ENCODE results near the gene MYH13.

Gene MYH13

GRCh38 chr17:10372906-10373305 is at the start of gene MYH13:
Gene MYH13 (minus strand): TSS chr17:10373006. CDS start chr17:10364530, 8,476 bp downstream.
- Histone ChIP-seq H3K9ac (ENCODE audit: low read length in 2 of 2) (no peak within 1 kb of the TSS), H3K27ac (ENCODE audit: low read length) (no peak within 1 kb of the TSS), H3K4me3 (ENCODE audit: low read length in 2 of 2) (no peak within 1 kb of the TSS), H3K27me3 (ENCODE audit: control insufficient read depth in 1 of 2, insufficient read depth in 2 of 2, low read length in 2 of 2) (peaks cover 0 to 2% of the 10 kb centered on the region in 2 donors), H3K36me3 (ENCODE audit: control insufficient read depth in 2 of 2, insufficient read depth in 2 of 2, low read length in 2 of 2) (no peaks in the 10 kb centered on the region), H3K4me1 (ENCODE audit: control insufficient read depth, insufficient read depth, low read length) (no peaks in the 10 kb centered on the region), H3K9me3 (ENCODE audit: control insufficient read depth in 2 of 2, low read length in 2 of 2) (no peaks in the 10 kb centered on the region)

GRCh38 chr17:10421900-10422542 is 49.2 kb upstream of the MYH13 start, which contains the start of gene MYH8:
Gene MYH8 (minus strand): TSS chr17:10421950. CDS start chr17:10420227, 1,723 bp downstream.
- no peaks in the 10 kb centered on the region for H3K4me1 ChIP-seq (ENCODE audit: control insufficient read depth, insufficient read depth, low read length)
- H3K4me3 ChIP-seq (ENCODE audit: low read length in 2 of 2), result no peak within 1 kb of the TSS
- H3K27ac ChIP-seq (ENCODE audit: low read length), result no peak within 1 kb of the TSS
- H3K9ac ChIP-seq (ENCODE audit: low read length in 2 of 2), result no peak within 1 kb of the TSS
- H3K27me3 ChIP-seq (ENCODE audit: control insufficient read depth in 1 of 2, insufficient read depth in 2 of 2, low read length in 2 of 2), result no peaks in the 10 kb centered on the region
- H3K9me3 ChIP-seq (ENCODE audit: control insufficient read depth in 2 of 2, low read length in 2 of 2), result no peaks in the 10 kb centered on the region
- no peaks in the 10 kb centered on the region for H3K36me3 ChIP-seq (ENCODE audit: control insufficient read depth in 2 of 2, insufficient read depth in 2 of 2, low read length in 2 of 2)

- no peaks in the 10 kb centered on the region for H3K27me3 ChIP-seq (ENCODE audit: control insufficient read depth in 1 of 2, insufficient read depth in 2 of 2, low read length in 2 of 2)
- H3K9ac ChIP-seq (ENCODE audit: low read length in 2 of 2), result no peak overlapping the region
- H3K4me1 ChIP-seq (ENCODE audit: control insufficient read depth, insufficient read depth, low read length), result no peaks in the 10 kb centered on the region
- H3K27ac ChIP-seq (ENCODE audit: low read length), result no peak overlapping the region
- no peak overlapping the region for H3K4me3 ChIP-seq (ENCODE audit: low read length in 2 of 2)
- H3K9me3 ChIP-seq (ENCODE audit: control insufficient read depth in 2 of 2, low read length in 2 of 2), result no peaks in the 10 kb centered on the region
- H3K36me3 ChIP-seq (ENCODE audit: control insufficient read depth in 2 of 2, insufficient read depth in 2 of 2, low read length in 2 of 2), result no peaks in the 10 kb centered on the region
Observed at GRCh38 chr17:10421211-10421610, 48.4 kb upstream of the MYH13 start.

- no peak overlapping the region for H3K9ac ChIP-seq (ENCODE audit: low read length in 2 of 2)
- H3K4me1 ChIP-seq (ENCODE audit: control insufficient read depth, insufficient read depth, low read length), result no peaks in the 10 kb centered on the region
- H3K27me3 ChIP-seq (ENCODE audit: control insufficient read depth in 1 of 2, insufficient read depth in 2 of 2, low read length in 2 of 2), result no peaks in the 10 kb centered on the region
- H3K36me3 ChIP-seq (ENCODE audit: control insufficient read depth in 2 of 2, insufficient read depth in 2 of 2, low read length in 2 of 2), result no peaks in the 10 kb centered on the region
- H3K27ac ChIP-seq (ENCODE audit: low read length), result no peak overlapping the region
- no peak overlapping the region for H3K4me3 ChIP-seq (ENCODE audit: low read length in 2 of 2)
- H3K9me3 ChIP-seq (ENCODE audit: control insufficient read depth in 2 of 2, low read length in 2 of 2), result no peaks in the 10 kb centered on the region
Observed at GRCh38 chr17:10420811-10421210, 48.0 kb upstream of the MYH13 start.

GRCh38 chr17:10417431-10417830 is 44.6 kb upstream of the MYH13 start:
- no peaks in the 10 kb centered on the region for H3K27me3 ChIP-seq (ENCODE audit: control insufficient read depth in 1 of 2, insufficient read depth in 2 of 2, low read length in 2 of 2)
- no peak overlapping the region for H3K9ac ChIP-seq (ENCODE audit: low read length in 2 of 2)
- H3K27ac ChIP-seq (ENCODE audit: low read length), result no peak overlapping the region
- no peaks in the 10 kb centered on the region for H3K4me1 ChIP-seq (ENCODE audit: control insufficient read depth, insufficient read depth, low read length)
- no peak overlapping the region for H3K4me3 ChIP-seq (ENCODE audit: low read length in 2 of 2)
- H3K36me3 ChIP-seq (ENCODE audit: control insufficient read depth in 2 of 2, insufficient read depth in 2 of 2, low read length in 2 of 2), result no peaks in the 10 kb centered on the region
- no peaks in the 10 kb centered on the region for H3K9me3 ChIP-seq (ENCODE audit: control insufficient read depth in 2 of 2, low read length in 2 of 2)

- Histone ChIP-seq H3K27ac (ENCODE audit: low read length) (no peak overlapping the region), H3K9me3 (ENCODE audit: control insufficient read depth in 2 of 2, low read length in 2 of 2) (no peaks in the 10 kb centered on the region), H3K9ac (ENCODE audit: low read length in 2 of 2) (no peak overlapping the region), H3K27me3 (ENCODE audit: control insufficient read depth in 1 of 2, insufficient read depth in 2 of 2, low read length in 2 of 2) (no peaks in the 10 kb centered on the region), H3K36me3 (ENCODE audit: control insufficient read depth in 2 of 2, insufficient read depth in 2 of 2, low read length in 2 of 2) (no peaks in the 10 kb centered on the region), H3K4me1 (ENCODE audit: control insufficient read depth, insufficient read depth, low read length) (no peaks in the 10 kb centered on the region), H3K4me3 (ENCODE audit: low read length in 2 of 2) (no peak overlapping the region)
Observed at GRCh38 chr17:10415161-10415560, 42.4 kb upstream of the MYH13 start.

GRCh38 chr17:10403589-10403988 is 30.8 kb upstream of the MYH13 start:
- no peaks in the 10 kb centered on the region for H3K36me3 ChIP-seq (ENCODE audit: control insufficient read depth in 2 of 2, insufficient read depth in 2 of 2, low read length in 2 of 2)
- H3K4me1 ChIP-seq (ENCODE audit: control insufficient read depth, insufficient read depth, low read length), result no peaks in the 10 kb centered on the region
- no peak overlapping the region for H3K27ac ChIP-seq (ENCODE audit: low read length)
- H3K27me3 ChIP-seq (ENCODE audit: control insufficient read depth in 1 of 2, insufficient read depth in 2 of 2, low read length in 2 of 2), result no peaks in the 10 kb centered on the region
- no peak overlapping the region for H3K9ac ChIP-seq (ENCODE audit: low read length in 2 of 2)
- no peak overlapping the region for H3K4me3 ChIP-seq (ENCODE audit: low read length in 2 of 2)
- no peaks in the 10 kb centered on the region for H3K9me3 ChIP-seq (ENCODE audit: control insufficient read depth in 2 of 2, low read length in 2 of 2)

GRCh38 chr17:10398352-10398751 is 25.5 kb upstream of the MYH13 start:
- H3K27ac ChIP-seq (ENCODE audit: low read length), result no peak overlapping the region
- H3K4me3 ChIP-seq (ENCODE audit: low read length in 2 of 2), result no peak overlapping the region
- H3K27me3 ChIP-seq (ENCODE audit: control insufficient read depth in 1 of 2, insufficient read depth in 2 of 2, low read length in 2 of 2), result peaks cover 0 to 3% of the 10 kb centered on the region in 2 donors
- no peak overlapping the region for H3K9ac ChIP-seq (ENCODE audit: low read length in 2 of 2)
- H3K4me1 ChIP-seq (ENCODE audit: control insufficient read depth, insufficient read depth, low read length), result no peaks in the 10 kb centered on the region
- H3K36me3 ChIP-seq (ENCODE audit: control insufficient read depth in 2 of 2, insufficient read depth in 2 of 2, low read length in 2 of 2), result no peaks in the 10 kb centered on the region
- H3K9me3 ChIP-seq (ENCODE audit: control insufficient read depth in 2 of 2, low read length in 2 of 2), result no peaks in the 10 kb centered on the region

- Histone ChIP-seq H3K27me3 (ENCODE audit: control insufficient read depth in 1 of 2, insufficient read depth in 2 of 2, low read length in 2 of 2) (peaks cover 0 to 3% of the 10 kb centered on the region in 2 donors), H3K9me3 (ENCODE audit: control insufficient read depth in 2 of 2, low read length in 2 of 2) (no peaks in the 10 kb centered on the region), H3K36me3 (ENCODE audit: control insufficient read depth in 2 of 2, insufficient read depth in 2 of 2, low read length in 2 of 2) (no peaks in the 10 kb centered on the region), H3K4me1 (ENCODE audit: control insufficient read depth, insufficient read depth, low read length) (no peaks in the 10 kb centered on the region), H3K27ac (ENCODE audit: low read length) (no peak overlapping the region), H3K9ac (ENCODE audit: low read length in 2 of 2) (no peak overlapping the region), H3K4me3 (ENCODE audit: low read length in 2 of 2) (no peak overlapping the region)
Observed at GRCh38 chr17:10396524-10397163, 23.8 kb upstream of the MYH13 start.

GRCh38 chr17:10394201-10394887 is 21.5 kb upstream of the MYH13 start:
- H3K9ac ChIP-seq (ENCODE audit: low read length in 2 of 2), result no peak overlapping the region
- H3K4me1 ChIP-seq (ENCODE audit: control insufficient read depth, insufficient read depth, low read length), result no peaks in the 10 kb centered on the region
- H3K9me3 ChIP-seq (ENCODE audit: control insufficient read depth in 2 of 2, low read length in 2 of 2), result no peaks in the 10 kb centered on the region
- no peaks in the 10 kb centered on the region for H3K36me3 ChIP-seq (ENCODE audit: control insufficient read depth in 2 of 2, insufficient read depth in 2 of 2, low read length in 2 of 2)
- H3K27me3 ChIP-seq (ENCODE audit: control insufficient read depth in 1 of 2, insufficient read depth in 2 of 2, low read length in 2 of 2), result peaks cover 0 to 3% of the 10 kb centered on the region in 2 donors
- H3K27ac ChIP-seq (ENCODE audit: low read length), result no peak overlapping the region
- H3K4me3 ChIP-seq (ENCODE audit: low read length in 2 of 2), result no peak overlapping the region

GRCh38 chr17:10392880-10393279 is 20.1 kb upstream of the MYH13 start:
- no peak overlapping the region for H3K9ac ChIP-seq (ENCODE audit: low read length in 2 of 2)
- H3K9me3 ChIP-seq (ENCODE audit: control insufficient read depth in 2 of 2, low read length in 2 of 2), result no peaks in the 10 kb centered on the region
- no peaks in the 10 kb centered on the region for H3K4me1 ChIP-seq (ENCODE audit: control insufficient read depth, insufficient read depth, low read length)
- H3K27ac ChIP-seq (ENCODE audit: low read length), result no peak overlapping the region
- no peak overlapping the region for H3K4me3 ChIP-seq (ENCODE audit: low read length in 2 of 2)
- peaks cover 0 to 3% of the 10 kb centered on the region in 2 donors for H3K27me3 ChIP-seq (ENCODE audit: control insufficient read depth in 1 of 2, insufficient read depth in 2 of 2, low read length in 2 of 2)
- H3K36me3 ChIP-seq (ENCODE audit: control insufficient read depth in 2 of 2, insufficient read depth in 2 of 2, low read length in 2 of 2), result no peaks in the 10 kb centered on the region

All from stomach smooth muscle (tissue), 2 donors.